IMR-90 (cell line): Measurements from ENCODE around the gene ANKRD44. TPM values are rescaled to one million over a fixed set of nuclear protein-coding genes. Genes with fewer than 3 reads are reported as not detected.

ENCODE experiments used
- ATAC-seq: fragments of 200-7000 bp; cut with Tn5 transposase; 2 replicates; pipeline ENCODE4 v1.9.1; 2020; ENCODE audit warnings: low read depth, mild to moderate bottlenecking, moderate library complexity
- BruUV-seq: library from RNA; stranded (reverse); fragments of 400-500 nt; replicated peaks from 2 replicates; lab custom pipeline; 2021; lab: Mats Ljungman, UMichigan
- CTCF ChIA-PET: fragments of 300-600 bp; formaldehyde crosslinking; extraction: SDS; loops from one replicate; lab custom pipeline; 2021; ENCODE audit warnings: antibody characterized with exemption; lab: Yijun Ruan, JAX
- POLR2A ChIA-PET: fragments of 300-600 bp; sonication (Branson Sonifier 250); formaldehyde crosslinking; loops from one replicate; lab custom pipeline; 2022; ENCODE audit warnings: antibody characterized with exemption; ENCODE audit not compliant: unreplicated experiment; lab: Charles Lee
- DNase-seq: peaks from one replicate; pipeline ENCODE4 v3.0.0; 2013
- H2AFZ ChIP-seq: replicated peaks from 2 replicates; pipeline ENCODE3; 2013; ENCODE audit warnings: low read length, mild to moderate bottlenecking; ENCODE audit not compliant: poor library complexity
- H2AK5ac ChIP-seq: 2 replicates; pipeline ENCODE4 v1.6.1; 2013; ENCODE audit warnings: low read depth, low read length, inconsistent platforms
- H2AK9ac ChIP-seq: replicated peaks from 2 replicates; pipeline ENCODE3; 2013; ENCODE audit warnings: mild to moderate bottlenecking, low read depth, low read length, moderate library complexity; ENCODE audit not compliant: poor library complexity
- H2BK120ac ChIP-seq: 2 replicates; pipeline ENCODE4 v1.6.1; 2013; ENCODE audit warnings: low read depth, low read length, inconsistent platforms
- H2BK15ac ChIP-seq: 3 replicates; pipeline ENCODE4 v1.6.1; 2013; ENCODE audit warnings: low read depth, low read length, inconsistent platforms
- H2BK20ac ChIP-seq: 2 replicates; pipeline ENCODE4 v1.6.1; 2013; ENCODE audit warnings: low read depth, mild to moderate bottlenecking, inconsistent platforms, low read length, moderate library complexity
- H2BK5ac ChIP-seq: 2 replicates; pipeline ENCODE4 v1.6.1; 2013; ENCODE audit warnings: mild to moderate bottlenecking, low read depth, low read length, inconsistent platforms; ENCODE audit not compliant: poor library complexity, severe bottlenecking
- H3K14ac ChIP-seq: replicated peaks from 2 replicates; pipeline ENCODE4 v1.6.1; 2013; ENCODE audit warnings: low read depth, low read length, inconsistent platforms
- H3K18ac ChIP-seq: 2 replicates; pipeline ENCODE4 v1.6.1; 2013; ENCODE audit warnings: low read depth, low read length, control low read depth
- H3K23ac ChIP-seq: 2 replicates; pipeline ENCODE4 v1.6.1; 2013; ENCODE audit warnings: low read depth, low read length, inconsistent platforms
- H3K27ac ChIP-seq: 2 replicates; pipeline ENCODE4 v1.5.1; 2013; ENCODE audit warnings: mild to moderate bottlenecking, control low read depth, low read length; ENCODE audit not compliant: insufficient read depth
- H3K27me3 ChIP-seq: 2 replicates; pipeline ENCODE4 v1.6.1; 2013; ENCODE audit warnings: low read length; ENCODE audit not compliant: control insufficient read depth, insufficient read depth
- H3K36me3 ChIP-seq: 2 replicates; pipeline ENCODE4 v1.6.1; 2013; ENCODE audit warnings: low read length, mixed read lengths; ENCODE audit not compliant: control insufficient read depth, insufficient read depth
- H3K4ac ChIP-seq: 2 replicates; pipeline ENCODE4 v1.6.1; 2013; ENCODE audit warnings: low read depth, low read length, inconsistent platforms
- H3K4me1 ChIP-seq: 2 replicates; pipeline ENCODE4 v1.6.1; 2013; ENCODE audit warnings: low read length, mixed read lengths; ENCODE audit not compliant: control insufficient read depth, insufficient read depth
- H3K4me2 ChIP-seq: 2 replicates; pipeline ENCODE4 v1.6.1; 2013; ENCODE audit warnings: low read depth, mild to moderate bottlenecking, control low read depth, low read length, moderate library complexity
- H3K4me3 ChIP-seq: 2 replicates; pipeline ENCODE4 v1.5.1; 2013; ENCODE audit warnings: low read depth, mild to moderate bottlenecking, control low read depth, low read length, moderate library complexity; ENCODE audit not compliant: insufficient read depth
- H3K56ac ChIP-seq: 2 replicates; pipeline ENCODE4 v1.6.1; 2013; ENCODE audit warnings: low read length, inconsistent platforms; ENCODE audit not compliant: insufficient read depth; ENCODE audit errors: extremely low read depth
- H3K79me1 ChIP-seq, 2 experiments: 2 replicates each; pipeline ENCODE4 v1.6.1; 2013; ENCODE audit warnings: low read length in 2 of 2, inconsistent platforms in 1 of 2, low read depth in 1 of 2
- H3K9ac ChIP-seq: 2 replicates; pipeline ENCODE4 v1.6.1; 2013; ENCODE audit warnings: low read depth, low read length, control low read depth
- H3K9me1 ChIP-seq: 2 replicates; pipeline ENCODE4 v1.6.1; 2013; ENCODE audit warnings: low read length, inconsistent platforms; ENCODE audit not compliant: insufficient read depth
- H3K9me3 ChIP-seq: 2 replicates; pipeline ENCODE4 v1.6.1; 2013; ENCODE audit warnings: low read length; ENCODE audit not compliant: control insufficient read depth, insufficient read depth
- H4K20me1 ChIP-seq: 2 replicates; pipeline ENCODE4 v1.6.1; 2013; ENCODE audit warnings: low read length, inconsistent platforms; ENCODE audit not compliant: insufficient read depth
- H4K5ac ChIP-seq: 2 replicates; pipeline ENCODE4 v1.6.1; 2013; ENCODE audit warnings: mild to moderate bottlenecking, low read depth, low read length, control low read depth
- H4K8ac ChIP-seq, 2 experiments: 2 replicates each; pipeline ENCODE4 v1.6.1; 2013; ENCODE audit warnings: low read depth in 2 of 2, low read length in 2 of 2, control low read depth in 1 of 2, inconsistent platforms in 1 of 2
- H4K91ac ChIP-seq: 2 replicates; pipeline ENCODE4 v1.6.1; 2013; ENCODE audit warnings: low read depth, low read length, inconsistent platforms; ENCODE audit not compliant: insufficient read depth
- BHLHE40 ChIP-seq: fragments of 150-350 bp; IDR thresholded peaks from 2 replicates; pipeline ENCODE4 v1.6.1; 2016; ENCODE audit warnings: mild to moderate bottlenecking, low read depth, low read length
- CEBPB ChIP-seq: IDR thresholded peaks from 2 replicates; pipeline ENCODE4 v1.6.1; 2012; ENCODE audit warnings: low read depth, low read length, improper control_type of control experiment
- ELK1 ChIP-seq: fragments of 150-350 bp; IDR thresholded peaks from 2 replicates; pipeline ENCODE4 v1.6.1; 2016; ENCODE audit warnings: low read depth, mild to moderate bottlenecking, low read length, moderate library complexity, borderline replicate concordance
- FOS ChIP-seq: fragments of 150-350 bp; IDR thresholded peaks from 2 replicates; pipeline ENCODE4 v1.6.1; 2016; ENCODE audit warnings: low read depth, low read length
- MAZ ChIP-seq: IDR thresholded peaks from 2 replicates; pipeline ENCODE4 v1.6.1; 2012; ENCODE audit warnings: low read depth, mild to moderate bottlenecking, low read length, improper control_type of control experiment, moderate library complexity, borderline replicate concordance
- POLR2A ChIP-seq: IDR thresholded peaks from 2 replicates; pipeline ENCODE4 v1.6.1; 2012; ENCODE audit warnings: mild to moderate bottlenecking, low read depth, low read length
- RCOR1 ChIP-seq: IDR thresholded peaks from 2 replicates; pipeline ENCODE4 v1.6.1; 2012; ENCODE audit warnings: mild to moderate bottlenecking, low read length, improper control_type of control experiment; ENCODE audit not compliant: insufficient replicate concordance
- SMC3 ChIP-seq: fragments of 150-350 bp; IDR thresholded peaks from 2 replicates; pipeline ENCODE4 v1.6.1; 2016; ENCODE audit warnings: low read depth, mild to moderate bottlenecking, antibody characterized with exemption, low read length, moderate library complexity
- USF2 ChIP-seq: fragments of 150-350 bp; IDR thresholded peaks from 2 replicates; pipeline ENCODE4 v1.6.1; 2017; ENCODE audit warnings: mild to moderate bottlenecking, antibody characterized with exemption, low read length, low read depth
- WGBS, 2 experiments: methylation state at CpG; one replicate each; pipeline versions ENCODE4 v1.1.5 to v1.1.7; 2013; ENCODE audit warnings: missing lambda C conversion rate in 2 of 2; ENCODE audit not compliant: insufficient read length in 1 of 2; ENCODE audit errors: extremely low coverage in 2 of 2; 5-methylcytosine and 5-hydroxymethylcytosine counted together
- dilution Hi-C: fragments of 300-500 bp; cut with HindIII; formaldehyde crosslinking; loops from one replicate; pipeline ENCODE4 v1.14.3; 2018; ENCODE audit warnings: low sequenced_read_pairs; ENCODE audit not compliant: unreplicated experiment
- in situ Hi-C: fragments of 300-500 bp; cut with MboI; formaldehyde crosslinking; loops from 3 replicates; pipeline ENCODE4 v1.14.3; 2019; ENCODE audit warnings: low sequenced_read_pairs, inconsistent platforms, mixed read lengths
- intact Hi-C: fragments of 100-400 bp; cut with micrococcal nuclease; formaldehyde crosslinking; loops from 2 replicates; pipeline ENCODE4 v1.10.0; 2022
- polyA plus RNA-seq, 3 experiments: library from polyadenylated mRNA; depleted of rRNA; stranded (reverse); fragments of >200 nt; gene quantifications; 2 replicates each; pipeline ENCODE4 v1.2.3, GENCODE V29; 2012; ENCODE audit warnings: low replicate concordance in 1 of 3
- total RNA-seq: library from RNA; depleted of rRNA; stranded (reverse); fragments of >200 nt; gene quantifications from 2 replicates; pipeline ENCODE4 v1.2.3, GENCODE V29; 2012

The ANKRD44 gene
- total and polyA plus RNA-seq, 2 of the 4 experiments (the other 2 are of a cell fraction) = 5.2 to 15.6 TPM

GRCh38 chr2:197345846-197346370 lies 35.3 kb upstream of the ANKRD44 start:
- Histone ChIP-seq H3K23ac (no peak overlapping the region), H3K4me1 (no peaks in the 10 kb centered on the region), H2BK5ac (no peak overlapping the region), H3K9me1 (no peaks in the 10 kb centered on the region), H3K18ac (no peak overlapping the region), H2AFZ (peak overlapping the region; percentile 56), H3K9ac (no peak overlapping the region), H3K4me2 (no peak overlapping the region), H3K9me3 (no peaks in the 10 kb centered on the region), H4K5ac (no peak overlapping the region), H3K56ac (no peak overlapping the region), H2AK5ac (no peak overlapping the region), H3K27ac (no peak overlapping the region), H3K36me3 (no peaks in the 10 kb centered on the region), H3K4ac (no peak overlapping the region), H3K79me1 (no peaks in the 10 kb centered on the region), H2BK20ac (no peak overlapping the region), H4K91ac (no peak overlapping the region), H4K8ac (no peak overlapping the region), H3K14ac (no peak overlapping the region), H4K20me1 (no peaks in the 10 kb centered on the region), H2BK120ac (no peak overlapping the region), H2BK15ac (no peak overlapping the region), H2AK9ac (no peak overlapping the region), H3K27me3 (no peaks in the 10 kb centered on the region), H3K4me3 (no peak overlapping the region)
- 74% methylated on average over 3 of the region's 5 CpGs; no CpG with 5 or more reads in 1 of the 2 experiments for WGBS, 2 experiments
- intact Hi-C loops (no loop called here), in situ Hi-C loops (no loop called here), dilution Hi-C loops (no loop called here)
- DNase-seq (peak; percentile 41), ATAC-seq (peak; percentile 27; the same call in 1 of the 2 replicates)
- ChIA-PET CTCF (interaction anchor here (0.6 kb wide), 2 partner anchors 19 to 28 kb away, joined by 3 to 4 read pairs; no protein-coding TSS in a partner anchor), POLR2A (no interaction called here)
- BruUV-seq = no TSS peak
- TF ChIP-seq USF2 = no peak
- no peak for TF ChIP-seq MAZ
- TF ChIP-seq BHLHE40 = no peak
- no peak for TF ChIP-seq ELK1
- no peak for TF ChIP-seq SMC3
- TF ChIP-seq POLR2A = no peak
- no peak for TF ChIP-seq RCOR1
- no peak for TF ChIP-seq CEBPB
- TF ChIP-seq FOS = no peak
